ENCODE measurements around the gene ANTXR1.

GRCh38 chr2:69168950-69169654 is 156.1 kb downstream of the ANTXR1 start:
- TF ChIP-seq, protein P1, sequence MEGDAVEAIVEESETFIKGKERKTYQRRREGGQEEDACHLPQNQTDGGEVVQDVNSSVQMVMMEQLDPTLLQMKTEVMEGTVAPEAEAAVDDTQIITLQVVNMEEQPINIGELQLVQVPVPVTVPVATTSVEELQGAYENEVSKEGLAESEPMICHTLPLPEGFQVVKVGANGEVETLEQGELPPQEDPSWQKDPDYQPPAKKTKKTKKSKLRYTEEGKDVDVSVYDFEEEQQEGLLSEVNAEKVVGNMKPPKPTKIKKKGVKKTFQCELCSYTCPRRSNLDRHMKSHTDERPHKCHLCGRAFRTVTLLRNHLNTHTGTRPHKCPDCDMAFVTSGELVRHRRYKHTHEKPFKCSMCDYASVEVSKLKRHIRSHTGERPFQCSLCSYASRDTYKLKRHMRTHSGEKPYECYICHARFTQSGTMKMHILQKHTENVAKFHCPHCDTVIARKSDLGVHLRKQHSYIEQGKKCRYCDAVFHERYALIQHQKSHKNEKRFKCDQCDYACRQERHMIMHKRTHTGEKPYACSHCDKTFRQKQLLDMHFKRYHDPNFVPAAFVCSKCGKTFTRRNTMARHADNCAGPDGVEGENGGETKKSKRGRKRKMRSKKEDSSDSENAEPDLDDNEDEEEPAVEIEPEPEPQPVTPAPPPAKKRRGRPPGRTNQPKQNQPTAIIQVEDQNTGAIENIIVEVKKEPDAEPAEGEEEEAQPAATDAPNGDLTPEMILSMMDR (IDR thresholded peaks at IDR 0.05): no peak
- TF ChIP-seq POLR2A (IDR thresholded peaks at IDR 0.05): no peak

All from uterus (tissue), 2 donors.